ENCODE results near the gene ESRRG.

Gene ESRRG

DNA sequence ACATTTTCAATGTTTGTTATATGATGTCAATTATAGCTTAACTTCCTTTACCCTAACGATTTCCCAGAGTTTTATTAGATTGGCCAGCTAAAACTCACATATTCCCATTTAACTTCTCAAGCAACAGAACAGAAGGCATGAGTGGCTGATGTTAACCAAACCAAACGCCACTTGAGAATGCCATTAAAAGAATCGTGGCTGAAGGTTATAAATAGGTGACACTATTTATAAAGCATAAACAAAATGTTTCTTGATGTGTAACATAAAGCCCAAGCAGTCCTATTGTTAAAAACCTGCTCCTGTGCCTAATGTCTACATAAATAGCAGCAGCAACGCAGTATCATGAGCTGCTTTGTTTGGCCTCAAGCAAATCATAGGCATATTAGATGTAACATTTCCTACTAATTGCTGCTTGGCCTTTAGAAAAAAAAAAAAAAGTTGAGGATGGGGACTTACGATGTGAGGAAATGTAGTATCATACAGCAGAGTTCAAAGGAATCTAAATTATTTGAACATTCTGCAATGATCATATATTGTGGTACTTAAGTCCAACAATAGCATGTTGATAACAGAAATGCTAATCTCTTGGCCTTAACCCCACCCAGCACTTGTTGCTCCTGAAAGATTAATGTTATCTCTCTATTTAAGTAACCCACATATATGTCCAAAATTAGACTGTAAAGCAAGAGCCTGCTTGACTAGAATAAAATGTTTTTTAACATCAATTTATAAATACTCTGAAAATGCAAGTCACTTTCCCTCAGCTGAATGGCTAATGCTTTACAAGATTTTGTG lies 106.0 kb downstream of the ESRRG start:
- Mint-ChIP-seq H3K4me1 (no peaks in the 10 kb centered on the region), H3K27me3 (no peaks in the 10 kb centered on the region), H3K4me3 (no peak overlapping the region), H3K36me3 (no peaks in the 10 kb centered on the region), H3K9me3 (peaks cover 10% of the 10 kb centered on the region), H3K27ac (no peak overlapping the region)

DNA sequence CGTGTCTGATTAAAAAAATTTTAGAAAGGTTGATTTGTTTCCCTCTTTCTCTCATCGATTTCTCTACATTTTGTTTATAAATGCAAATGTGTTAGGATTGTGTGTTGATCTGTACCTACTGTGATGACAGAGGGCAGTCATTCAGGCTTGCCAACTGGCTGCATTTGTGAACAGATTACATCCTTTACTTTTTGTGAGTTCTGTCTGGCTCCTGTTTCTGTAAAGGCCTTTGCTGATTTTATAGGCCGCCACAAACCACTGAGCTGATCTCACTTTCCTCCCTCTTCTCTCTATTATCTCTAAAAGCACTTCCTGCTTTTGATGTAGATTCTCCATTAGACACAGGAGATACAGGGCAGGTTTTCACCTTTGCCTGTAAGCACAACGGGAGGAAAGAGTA lies 106.8 kb downstream of the ESRRG start:
- no peak overlapping the region for H3K4me3 Mint-ChIP-seq
- H3K36me3 Mint-ChIP-seq, result no peaks in the 10 kb centered on the region
- H3K27me3 Mint-ChIP-seq, result no peaks in the 10 kb centered on the region
- peaks cover 10% of the 10 kb centered on the region for H3K9me3 Mint-ChIP-seq
- no peak overlapping the region for H3K27ac Mint-ChIP-seq
- no peaks in the 10 kb centered on the region for H3K4me1 Mint-ChIP-seq

DNA sequence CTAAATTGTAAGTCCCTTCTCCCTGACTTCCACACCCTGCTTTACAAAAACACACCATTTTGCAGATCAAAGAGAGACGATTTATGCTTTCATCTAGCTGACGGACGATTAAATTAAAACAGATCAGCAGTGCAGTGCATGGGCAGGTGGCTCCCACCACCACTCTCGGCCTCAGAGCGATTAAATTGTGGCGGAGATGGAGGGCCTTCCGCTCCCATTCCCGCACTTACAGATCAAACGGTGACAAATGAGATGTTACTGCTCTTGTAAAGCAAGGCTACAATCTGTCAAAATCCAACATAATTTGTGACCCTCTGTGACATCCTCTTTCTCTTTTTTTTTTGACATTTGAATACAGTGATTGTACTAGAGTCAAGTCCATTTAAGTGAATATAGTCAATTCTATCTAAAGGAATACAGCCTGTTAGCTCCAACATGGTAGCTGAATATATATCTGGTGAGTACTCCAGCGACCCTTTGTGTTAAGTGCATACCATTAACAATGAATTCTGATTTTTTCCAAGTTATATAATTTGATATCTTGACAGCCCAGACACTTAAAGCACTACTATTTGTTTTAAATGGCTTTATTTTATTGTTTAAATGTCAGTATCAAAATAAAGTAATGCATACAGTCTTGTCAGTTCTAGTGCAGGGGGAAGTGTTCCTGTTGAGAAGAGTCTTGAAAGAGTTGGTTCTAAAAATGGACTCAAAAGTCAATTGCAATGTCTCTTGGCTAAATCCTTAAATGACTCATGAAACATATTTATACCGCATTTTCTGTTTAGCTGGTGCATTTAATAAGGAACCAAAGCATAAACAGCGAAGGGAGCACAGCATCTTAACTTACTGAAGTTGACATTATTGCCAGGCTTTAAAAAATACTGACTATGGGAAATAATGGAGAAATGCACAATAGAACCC lies 109.0 kb downstream of the ESRRG start:
- Mint-ChIP-seq H3K4me3 (no peak overlapping the region), H3K27ac (no peak overlapping the region), H3K36me3 (no peaks in the 10 kb centered on the region), H3K9me3 (peaks cover 5% of the 10 kb centered on the region), H3K4me1 (no peaks in the 10 kb centered on the region), H3K27me3 (no peaks in the 10 kb centered on the region)

DNA sequence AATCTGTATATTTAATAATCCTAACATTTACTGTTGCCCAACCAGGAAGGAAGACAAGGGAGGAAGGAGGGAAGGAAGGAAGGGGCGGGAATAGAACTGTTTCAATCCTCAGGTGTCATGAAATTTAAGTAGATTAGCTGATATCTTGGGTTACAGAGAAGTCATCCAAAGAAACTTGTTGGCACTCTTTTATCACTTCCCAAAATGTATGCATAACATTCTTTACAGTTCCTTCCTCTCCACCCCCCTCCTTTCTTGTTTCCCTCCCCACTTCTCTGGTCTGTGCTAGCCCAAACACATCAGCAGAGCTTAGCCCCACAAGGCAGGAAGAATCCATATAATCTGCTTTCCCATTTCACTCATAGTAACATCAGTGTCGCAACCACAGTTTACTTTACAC lies 110.9 kb downstream of the ESRRG start:
- peaks cover 5% of the 10 kb centered on the region for H3K9me3 Mint-ChIP-seq
- no peaks in the 10 kb centered on the region for H3K36me3 Mint-ChIP-seq
- no peaks in the 10 kb centered on the region for H3K4me1 Mint-ChIP-seq
- no peak overlapping the region for H3K4me3 Mint-ChIP-seq
- no peak overlapping the region for H3K27ac Mint-ChIP-seq
- no peaks in the 10 kb centered on the region for H3K27me3 Mint-ChIP-seq

DNA sequence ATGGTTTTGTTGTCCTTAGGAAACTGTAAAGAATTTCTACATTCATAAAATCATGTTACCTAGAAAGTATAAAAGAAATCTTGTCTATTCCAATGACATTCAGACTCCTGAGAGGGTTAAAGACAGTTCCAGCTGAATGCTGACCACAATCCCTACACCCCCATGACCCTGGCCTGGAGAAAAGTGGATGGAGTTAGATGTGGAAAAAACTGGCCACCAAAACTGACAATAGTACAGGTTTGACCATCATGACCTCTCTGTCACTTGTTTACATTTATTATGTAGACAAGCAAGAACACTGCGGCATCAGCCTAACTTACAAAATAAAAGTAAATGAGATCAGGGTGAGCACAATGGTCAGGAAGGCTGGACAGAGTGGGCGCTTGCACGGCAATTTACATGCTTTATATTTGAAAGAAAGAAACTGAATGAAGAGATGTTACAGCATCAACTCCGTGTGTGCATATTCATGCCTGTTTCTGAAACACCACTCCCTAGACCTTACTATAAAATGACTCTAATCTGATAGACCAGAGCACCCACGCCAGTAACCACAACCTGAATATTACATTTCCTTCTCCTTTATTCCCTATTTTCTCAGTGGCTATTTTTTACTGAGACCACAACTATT lies 116.0 kb downstream of the ESRRG start:
- H3K9me3 Mint-ChIP-seq, result no peaks in the 10 kb centered on the region
- H3K27ac Mint-ChIP-seq, result no peak overlapping the region
- no peaks in the 10 kb centered on the region for H3K4me1 Mint-ChIP-seq
- peaks cover 1% of the 10 kb centered on the region for H3K27me3 Mint-ChIP-seq
- H3K4me3 Mint-ChIP-seq, result no peak overlapping the region
- H3K36me3 Mint-ChIP-seq, result no peaks in the 10 kb centered on the region

DNA sequence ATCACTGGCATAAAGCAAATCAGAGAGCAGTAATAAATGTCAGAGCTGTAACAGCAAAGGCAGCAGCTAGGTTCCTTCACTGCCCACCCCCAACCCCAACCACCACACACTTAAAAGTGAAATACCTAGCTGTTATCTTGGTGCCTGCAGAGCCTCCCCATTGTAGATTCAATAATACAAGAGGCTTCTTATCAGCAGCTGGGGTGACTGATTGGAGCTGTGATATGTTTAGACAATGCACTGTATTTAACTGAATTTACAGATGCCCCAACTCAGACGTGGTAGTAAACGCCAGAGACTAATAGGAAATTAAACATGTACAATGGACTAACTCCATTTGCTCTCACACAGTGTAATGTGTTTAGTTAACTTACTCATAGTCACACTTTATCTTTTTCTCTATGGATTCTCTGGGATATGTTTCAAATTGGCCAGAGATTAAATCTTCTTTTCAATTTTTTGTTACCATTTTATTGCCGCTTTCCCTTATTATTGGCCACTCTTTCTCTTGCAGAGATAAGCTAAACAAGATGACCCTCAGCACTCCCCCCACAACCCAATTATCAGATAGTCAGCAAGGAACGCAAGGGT lies 117.1 kb downstream of the ESRRG start:
- H3K27ac Mint-ChIP-seq, result no peak overlapping the region
- H3K4me3 Mint-ChIP-seq, result no peak overlapping the region
- H3K27me3 Mint-ChIP-seq, result peaks cover 7% of the 10 kb centered on the region
- H3K4me1 Mint-ChIP-seq, result no peaks in the 10 kb centered on the region
- H3K9me3 Mint-ChIP-seq, result no peaks in the 10 kb centered on the region
- no peaks in the 10 kb centered on the region for H3K36me3 Mint-ChIP-seq

DNA sequence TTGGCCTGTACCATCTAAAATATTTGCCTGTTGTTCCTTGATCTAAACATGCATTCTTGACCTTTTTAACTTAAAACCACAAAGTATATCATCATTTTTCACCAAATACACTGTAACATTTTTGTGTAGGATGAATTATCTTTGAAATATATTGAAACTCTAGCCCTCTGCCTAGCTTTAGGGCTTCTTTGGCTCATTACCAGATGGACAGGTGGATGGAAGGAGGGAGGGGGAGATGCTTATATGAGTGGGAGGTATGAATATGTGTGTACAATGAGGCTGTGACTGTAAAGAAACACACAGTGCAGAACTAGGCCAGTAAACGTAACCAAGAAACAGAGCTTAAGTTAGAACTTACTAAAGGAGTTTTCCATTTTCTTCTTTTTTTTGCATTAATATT lies 118.5 kb downstream of the ESRRG start:
- Mint-ChIP-seq H3K27me3 (peaks cover 16% of the 10 kb centered on the region), H3K4me1 (peaks cover 3% of the 10 kb centered on the region), H3K27ac (no peak overlapping the region), H3K9me3 (no peaks in the 10 kb centered on the region), H3K36me3 (no peaks in the 10 kb centered on the region), H3K4me3 (no peak overlapping the region)

DNA sequence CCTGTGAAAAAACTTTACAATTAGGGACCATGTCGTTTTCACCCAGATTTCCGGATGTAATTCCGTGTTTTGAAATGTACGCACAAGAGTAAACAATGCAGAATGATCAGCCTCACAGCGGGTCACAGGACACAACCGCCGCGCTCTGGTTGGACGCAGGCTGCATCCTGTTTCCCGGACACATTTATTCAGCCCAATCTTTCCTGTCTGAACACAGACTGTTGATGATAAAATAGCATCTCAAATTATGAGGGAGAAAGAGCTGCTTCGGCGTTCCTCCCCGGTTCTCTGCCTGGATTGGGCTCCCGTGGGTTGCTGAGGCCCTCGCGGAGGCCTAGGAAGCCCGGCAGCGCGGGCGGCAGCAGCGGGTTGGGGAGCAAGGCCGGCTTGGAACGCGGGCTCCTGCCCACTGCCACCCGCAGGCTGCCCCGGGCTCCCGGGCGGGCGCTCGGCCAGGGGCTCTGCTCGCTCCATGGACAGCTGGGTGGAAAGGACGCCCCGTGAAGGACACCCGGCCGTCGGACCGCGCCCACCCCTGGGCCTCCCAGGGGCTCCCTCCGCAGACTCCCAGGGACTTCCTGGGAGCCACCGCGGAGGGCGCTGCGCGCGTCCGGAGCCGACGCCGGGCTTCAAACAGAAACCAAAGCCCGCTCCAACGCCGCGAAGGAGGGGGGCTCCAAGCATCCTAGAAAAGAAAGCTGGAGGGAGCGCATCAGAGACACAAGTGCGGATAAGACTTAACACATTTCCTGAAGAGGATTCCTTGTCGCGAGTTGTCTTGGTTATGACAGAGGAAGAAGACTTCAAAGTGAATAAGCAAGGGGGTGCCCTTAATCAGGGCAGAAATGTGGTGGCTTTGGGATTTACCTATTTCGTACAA lies 122.3 kb downstream of the ESRRG start:
- Mint-ChIP-seq H3K36me3 (no peaks in the 10 kb centered on the region), H3K4me3 (no peak overlapping the region), H3K27me3 (peaks cover 23% of the 10 kb centered on the region), H3K9me3 (no peaks in the 10 kb centered on the region), H3K4me1 (peaks cover 3% of the 10 kb centered on the region), H3K27ac (no peak overlapping the region)

DNA sequence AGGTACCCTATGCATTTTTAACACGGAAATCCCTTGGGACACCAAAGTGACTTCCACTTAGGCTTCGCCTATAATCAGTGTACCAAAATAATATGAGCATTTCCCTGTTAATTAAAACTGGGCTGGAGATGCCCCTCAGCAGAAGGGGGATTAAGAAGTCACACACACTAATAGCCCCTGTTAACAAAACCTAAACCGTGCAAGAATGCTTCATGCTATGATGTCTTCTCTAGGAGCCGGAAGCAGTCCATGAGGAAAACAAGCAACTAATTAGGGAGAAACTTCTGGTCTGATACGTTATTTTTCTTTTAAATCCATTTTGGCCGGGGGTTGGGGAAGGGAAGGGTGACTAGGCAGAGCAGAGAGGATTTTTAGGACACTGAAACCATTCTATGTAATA lies 123.4 kb downstream of the ESRRG start:
- Mint-ChIP-seq H3K27me3 (peaks cover 23% of the 10 kb centered on the region), H3K27ac (no peak overlapping the region), H3K36me3 (no peaks in the 10 kb centered on the region), H3K4me1 (peaks cover 3% of the 10 kb centered on the region), H3K4me3 (no peak overlapping the region), H3K9me3 (no peaks in the 10 kb centered on the region)

DNA sequence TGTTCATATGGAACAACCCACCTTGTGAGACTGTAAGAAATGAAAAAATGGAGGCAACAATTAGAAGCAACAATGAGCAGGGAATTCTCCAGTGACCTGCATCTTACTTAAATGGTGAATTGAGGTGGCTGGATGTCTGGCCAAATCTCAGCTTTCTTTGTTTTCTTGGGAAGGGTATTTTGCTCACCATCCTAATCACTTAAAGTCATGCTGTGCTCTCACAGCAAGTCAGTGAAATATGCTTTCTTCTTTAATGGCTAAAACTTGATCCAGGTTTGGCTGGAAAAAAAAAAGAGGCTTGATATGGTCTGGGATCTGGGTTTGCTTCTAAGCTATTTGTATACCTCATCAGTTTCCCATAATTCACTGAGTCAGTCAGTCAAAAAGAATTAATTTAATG lies 124.8 kb downstream of the ESRRG start:
- H3K9me3 Mint-ChIP-seq, result no peaks in the 10 kb centered on the region
- H3K4me3 Mint-ChIP-seq, result no peak overlapping the region
- H3K27me3 Mint-ChIP-seq, result peaks cover 23% of the 10 kb centered on the region
- no peak overlapping the region for H3K27ac Mint-ChIP-seq
- no peaks in the 10 kb centered on the region for H3K36me3 Mint-ChIP-seq
- H3K4me1 Mint-ChIP-seq, result peaks cover 3% of the 10 kb centered on the region

DNA sequence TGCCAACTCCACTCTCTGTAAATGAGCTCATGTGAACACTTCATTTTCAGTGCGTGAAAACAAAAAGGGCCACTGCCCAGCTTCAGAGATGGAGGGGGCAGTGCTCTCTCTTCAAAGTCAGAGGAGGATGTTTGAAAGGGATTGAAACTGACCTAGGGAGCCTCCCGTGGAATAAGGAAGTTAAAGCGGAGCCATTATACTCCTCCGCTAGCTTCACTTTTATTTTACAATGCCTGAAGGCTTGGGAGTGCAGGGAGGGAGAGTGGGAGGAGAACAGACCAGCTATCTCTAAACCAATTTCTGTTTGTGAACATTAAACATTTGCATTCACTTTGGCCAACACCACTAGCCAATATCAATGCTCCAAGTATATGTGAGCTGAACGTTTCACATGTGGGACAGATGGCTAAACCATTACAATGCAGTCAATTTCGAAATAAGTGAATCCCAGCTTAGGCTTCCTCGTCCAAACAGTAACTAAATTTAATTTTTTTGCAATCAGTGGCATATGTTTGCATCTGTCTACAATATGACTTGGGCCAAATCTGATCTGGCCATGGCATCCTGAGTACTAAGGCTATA lies 126.9 kb downstream of the ESRRG start:
- peaks cover 6% of the 10 kb centered on the region for H3K9me3 Mint-ChIP-seq
- H3K4me1 Mint-ChIP-seq, result peaks cover 3% of the 10 kb centered on the region
- no peaks in the 10 kb centered on the region for H3K36me3 Mint-ChIP-seq
- H3K27ac Mint-ChIP-seq, result no peak overlapping the region
- H3K4me3 Mint-ChIP-seq, result no peak overlapping the region
- peaks cover 16% of the 10 kb centered on the region for H3K27me3 Mint-ChIP-seq

DNA sequence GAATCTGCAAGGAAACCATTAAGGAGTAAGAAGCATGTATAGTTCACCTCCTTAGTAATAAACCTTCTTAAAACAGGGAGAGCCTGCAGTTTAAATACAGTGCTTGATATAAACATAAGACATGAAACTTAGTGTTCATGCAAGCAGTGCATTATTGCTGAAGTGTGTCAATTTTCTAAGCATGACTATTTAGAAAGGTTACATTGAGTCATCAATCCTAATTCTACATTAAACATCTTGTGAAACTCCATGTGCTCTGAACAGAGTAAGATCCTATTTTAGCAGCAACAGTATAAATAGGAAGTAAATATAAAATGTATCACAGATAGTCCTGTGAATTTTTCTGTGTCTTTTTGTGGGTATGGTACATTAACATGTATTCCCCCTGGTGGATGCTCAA lies 135.5 kb downstream of the ESRRG start:
- Mint-ChIP-seq H3K9me3 (peaks cover 8% of the 10 kb centered on the region), H3K4me3 (no peak overlapping the region), H3K36me3 (no peaks in the 10 kb centered on the region), H3K27me3 (no peaks in the 10 kb centered on the region), H3K4me1 (no peaks in the 10 kb centered on the region), H3K27ac (no peak overlapping the region)

DNA sequence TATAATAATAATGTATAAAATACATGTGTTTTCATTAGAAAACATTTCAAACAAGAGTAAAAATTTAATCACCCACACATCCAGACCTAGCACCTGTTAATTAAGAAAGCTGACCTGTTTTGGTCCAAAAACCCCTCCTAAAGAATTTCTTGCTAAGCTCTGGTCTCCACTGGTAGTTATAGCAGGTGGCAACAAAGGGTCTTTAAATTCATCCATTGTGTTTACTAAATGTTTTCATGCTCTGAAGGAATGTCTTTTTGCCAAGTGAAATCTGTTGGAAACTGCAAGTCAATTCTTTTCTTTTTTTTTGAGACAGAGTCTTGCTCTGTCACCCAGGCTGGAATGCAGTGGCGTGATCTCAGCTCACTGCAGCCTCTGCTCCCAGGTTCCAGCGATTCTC lies 141.1 kb downstream of the ESRRG start:
- Mint-ChIP-seq H3K36me3 (no peaks in the 10 kb centered on the region), H3K9me3 (peaks cover 15% of the 10 kb centered on the region), H3K27me3 (no peaks in the 10 kb centered on the region), H3K4me1 (no peaks in the 10 kb centered on the region), H3K27ac (no peak overlapping the region), H3K4me3 (no peak overlapping the region)

DNA sequence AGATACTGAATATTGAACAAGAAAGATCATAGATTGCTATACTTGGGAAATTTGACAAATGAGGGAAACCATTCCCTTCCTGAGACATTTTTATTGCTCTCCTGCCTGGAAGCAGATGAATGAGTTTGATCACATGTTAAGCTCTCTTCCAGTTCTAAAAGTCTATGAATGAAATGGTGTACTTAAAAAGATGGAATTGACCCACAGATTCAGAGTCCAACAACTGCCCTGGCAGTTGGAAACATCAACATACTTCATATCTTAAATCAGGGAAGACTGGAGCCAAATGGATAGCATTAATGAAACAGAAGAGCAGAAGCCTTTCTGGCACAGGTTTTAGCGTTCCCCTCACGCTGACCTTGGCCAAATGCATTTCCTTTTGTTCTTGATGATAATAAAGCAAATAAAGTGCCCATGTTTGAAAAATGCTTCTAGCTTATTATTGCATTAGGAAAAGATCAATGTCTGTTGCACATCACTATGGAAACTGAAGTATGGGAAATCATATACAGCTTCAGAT lies 142.6 kb downstream of the ESRRG start:
- Mint-ChIP-seq H3K4me1 (no peaks in the 10 kb centered on the region), H3K36me3 (no peaks in the 10 kb centered on the region), H3K27ac (no peak overlapping the region), H3K9me3 (peaks cover 15% of the 10 kb centered on the region), H3K27me3 (no peaks in the 10 kb centered on the region), H3K4me3 (no peak overlapping the region)

Measured in activated naive CD4-positive, alpha-beta T cell treated with anti-CD3 and anti-CD28 coated beads, Interleukin-2, amount 50 U/mL, for 24 hours (primary cell).